Calu3 (cell line): ENCODE results near the gene CALU. TPM values are rescaled to one million over a fixed set of nuclear protein-coding genes. Genes with fewer than 3 reads are reported as not detected.

Experiments
- BruUV-seq: library from RNA; stranded (reverse); fragments of 400-500 nt; replicated peaks from 2 replicates; lab custom pipeline; 2021; lab: Mats Ljungman, UMichigan
- CTCF ChIA-PET: fragments of 300-600 bp; sonication (Branson Sonifier 250); formaldehyde crosslinking; loops from one replicate; lab custom pipeline; 2022; ENCODE audit warnings: antibody characterized with exemption; lab: Charles Lee
- DNase-seq: peaks from one replicate; pipeline ENCODE4 v3.0.0; 2022
- H3K27ac Mint-ChIP-seq: one replicate; pipeline ENCODE4 v1.8.0; 2022; ENCODE audit warnings: mixed read lengths; ENCODE audit not compliant: unreplicated experiment
- H3K27me3 Mint-ChIP-seq: one replicate; pipeline ENCODE4 v1.8.0; 2022; ENCODE audit warnings: mixed read lengths; ENCODE audit not compliant: unreplicated experiment
- H3K36me3 Mint-ChIP-seq: one replicate; pipeline ENCODE4 v1.8.0; 2022; ENCODE audit warnings: mild to moderate bottlenecking, moderate library complexity, mixed read lengths; ENCODE audit not compliant: insufficient read depth, unreplicated experiment
- H3K4me1 Mint-ChIP-seq: one replicate; pipeline ENCODE4 v1.8.0; 2022; ENCODE audit warnings: mild to moderate bottlenecking, low read depth, mixed read lengths; ENCODE audit not compliant: unreplicated experiment
- H3K4me3 Mint-ChIP-seq: one replicate; pipeline ENCODE4 v1.8.0; 2022; ENCODE audit warnings: mild to moderate bottlenecking, low read depth, moderate library complexity, mixed read lengths; ENCODE audit not compliant: unreplicated experiment
- H3K9me3 Mint-ChIP-seq: one replicate; pipeline ENCODE4 v1.8.0; 2022; ENCODE audit warnings: low read depth, mixed read lengths; ENCODE audit not compliant: unreplicated experiment
- CTCF ChIP-seq: fragments of 200-600 bp; IDR thresholded peaks from one replicate; pipeline ENCODE4 v1.8.0; 2022; ENCODE audit warnings: antibody characterized with exemption; ENCODE audit not compliant: unreplicated experiment
- intact Hi-C: fragments of 100-400 bp; cut with micrococcal nuclease; formaldehyde crosslinking; loops from one replicate; pipeline ENCODE4 v1.10.0; 2022; ENCODE audit not compliant: unreplicated experiment
- total RNA-seq: library from RNA; stranded (reverse); gene quantifications from 2 replicates; pipeline ENCODE4 v1.2.3, GENCODE V29; 2022

Gene CALU
- total RNA-seq, 1 experiment from 2014 or later = 154 TPM

DNA sequence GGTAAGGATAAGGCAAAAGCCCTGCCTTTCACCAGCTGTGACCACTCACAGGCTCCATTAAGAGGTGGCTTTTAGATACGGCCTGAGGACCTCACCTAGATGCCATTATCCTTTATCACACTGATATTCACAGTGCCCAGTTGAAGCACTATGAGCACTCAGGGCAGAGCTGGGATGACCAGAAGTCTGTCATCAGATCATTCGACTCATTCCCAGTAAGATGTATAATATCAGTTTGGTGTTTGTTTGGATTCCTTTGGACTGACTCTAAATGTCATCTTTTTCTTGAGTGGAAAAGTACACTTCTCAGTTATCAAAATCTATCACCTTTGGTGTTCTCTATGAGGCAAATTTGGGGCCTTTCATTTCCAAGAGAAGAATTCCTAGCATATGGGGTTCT, 71.3 kb downstream of the CALU start:
- H3K36me3 Mint-ChIP-seq = no peaks in the 10 kb centered on the region
- no TSS peak for BruUV-seq
- no peaks in the 10 kb centered on the region for H3K9me3 Mint-ChIP-seq
- intact Hi-C loops = no loop called here
- TF ChIP-seq CTCF = no peak
- H3K4me3 Mint-ChIP-seq = no peak overlapping the region
- peaks cover 5% of the 10 kb centered on the region for H3K4me1 Mint-ChIP-seq
- no peak for DNase-seq
- no peak overlapping the region for H3K27ac Mint-ChIP-seq
- CTCF ChIA-PET = no interaction called here
- peaks cover 54% of the 10 kb centered on the region for H3K27me3 Mint-ChIP-seq

DNA sequence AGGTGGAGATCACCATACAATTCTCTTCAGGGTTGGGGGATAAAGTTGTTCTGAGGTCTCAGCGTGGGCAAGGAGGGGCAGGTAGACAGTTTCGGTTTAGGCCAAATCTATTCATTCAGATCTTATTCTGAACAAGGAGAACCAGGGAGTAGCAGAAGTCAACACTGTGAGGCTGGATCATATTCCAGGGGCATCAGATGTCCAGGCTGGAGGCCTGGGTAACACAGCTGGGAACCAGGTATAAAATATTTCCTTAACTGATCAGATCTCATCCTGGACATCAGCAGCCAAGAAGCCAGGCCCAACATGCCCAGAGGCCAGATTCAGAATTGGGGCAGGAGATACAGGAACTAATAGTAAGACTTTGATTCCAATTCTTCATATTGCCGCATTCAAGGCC, 71.8 kb downstream of the CALU start:
- no peak for TF ChIP-seq CTCF
- peaks cover 6% of the 10 kb centered on the region for H3K4me1 Mint-ChIP-seq
- H3K4me3 Mint-ChIP-seq = no peak overlapping the region
- CTCF ChIA-PET = no interaction called here
- no TSS peak for BruUV-seq
- H3K27ac Mint-ChIP-seq = no peak overlapping the region
- no peaks in the 10 kb centered on the region for H3K9me3 Mint-ChIP-seq
- H3K27me3 Mint-ChIP-seq = peaks cover 54% of the 10 kb centered on the region
- intact Hi-C loops = no loop called here
- no peak for DNase-seq
- H3K36me3 Mint-ChIP-seq = no peaks in the 10 kb centered on the region

DNA sequence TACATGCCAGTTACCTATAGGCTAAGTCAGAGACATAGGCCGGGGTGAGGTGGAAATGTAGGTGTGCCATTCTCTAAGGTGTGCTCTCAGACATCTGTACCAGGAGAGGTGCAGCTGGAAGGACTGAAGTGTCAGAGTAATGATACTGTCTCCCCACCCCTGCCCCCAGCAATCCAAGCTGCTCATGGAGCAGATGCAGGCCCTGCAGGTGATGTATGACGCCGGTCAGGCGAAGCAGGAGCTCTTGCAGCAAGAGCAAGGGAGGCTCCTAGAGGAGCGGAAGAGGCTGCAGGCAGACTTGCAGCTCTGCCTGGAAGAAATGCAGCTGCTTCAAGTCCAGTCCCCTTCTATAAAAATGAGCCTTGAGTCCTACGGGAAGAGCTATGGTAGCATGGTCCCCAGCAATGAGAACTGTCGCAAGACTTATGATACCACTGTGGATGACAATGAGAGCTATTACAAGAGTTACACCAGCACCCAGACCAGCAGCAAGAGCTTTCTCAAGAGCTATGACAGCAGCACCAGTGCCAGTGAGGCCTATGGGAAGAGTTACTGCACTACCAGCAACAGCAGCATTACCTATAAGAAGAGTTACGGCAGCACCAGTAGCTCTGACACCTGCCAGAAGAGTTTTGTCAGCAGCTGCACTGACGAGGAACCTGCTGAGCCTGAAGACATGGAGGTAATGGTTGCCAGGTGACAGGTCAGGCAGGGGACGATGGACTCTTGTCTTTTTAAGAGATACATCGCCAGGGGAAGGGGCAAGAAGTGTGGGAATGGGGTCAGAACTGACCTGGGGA, 72.7 kb downstream of the CALU start:
- Mint-ChIP-seq H3K27ac (no peak overlapping the region), H3K36me3 (no peaks in the 10 kb centered on the region), H3K9me3 (no peaks in the 10 kb centered on the region), H3K4me1 (peaks cover 6% of the 10 kb centered on the region), H3K27me3 (peaks cover 49% of the 10 kb centered on the region), H3K4me3 (no peak overlapping the region)
- no peak for DNase-seq
- BruUV-seq = no TSS peak
- intact Hi-C loops = no loop called here
- CTCF ChIA-PET = interaction anchor here (1.0 to 1.1 kb wide), 2 partner anchors 15 to 75 kb away, joined by 3 to 4 read pairs; no protein-coding TSS in a partner anchor
- TF ChIP-seq CTCF = no peak

DNA sequence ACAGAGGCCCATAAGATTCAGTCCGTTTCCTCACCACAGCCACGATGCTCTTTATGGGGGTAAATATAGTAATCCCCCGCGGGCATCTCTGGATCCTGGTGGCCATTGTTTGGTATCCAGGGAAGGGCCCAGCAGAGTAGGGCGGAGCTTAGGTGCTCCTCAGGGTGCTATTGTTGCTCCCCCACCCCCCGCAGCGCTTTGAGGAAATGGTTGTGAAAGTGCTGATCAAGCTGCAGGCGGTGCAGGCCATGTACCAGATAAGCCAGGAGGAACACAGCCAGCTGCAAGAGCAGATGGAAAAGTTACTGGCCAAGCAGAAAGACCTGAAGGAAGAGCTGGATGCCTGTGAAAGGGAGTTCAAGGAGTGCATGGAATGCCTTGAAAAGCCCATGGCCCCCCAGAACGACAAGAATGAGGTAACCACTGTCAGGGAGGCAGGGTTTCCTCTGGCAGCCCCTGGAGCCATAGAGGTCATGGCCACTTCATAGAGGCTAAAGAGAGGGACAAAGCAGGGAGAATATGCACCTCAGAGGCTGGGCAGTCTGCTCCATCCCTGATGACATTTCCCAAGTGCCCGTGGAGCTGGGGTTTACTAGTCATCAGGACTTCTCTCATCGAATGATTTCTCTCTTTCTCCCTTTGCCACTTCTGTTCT, 73.5 kb downstream of the CALU start:
- BruUV-seq = no TSS peak
- no peak for TF ChIP-seq CTCF
- CTCF ChIA-PET = interaction anchor here (1.0 to 1.1 kb wide), 2 partner anchors 14 to 76 kb away, joined by 3 to 4 read pairs; no protein-coding TSS in a partner anchor
- peaks cover 6% of the 10 kb centered on the region for H3K4me1 Mint-ChIP-seq
- no peaks in the 10 kb centered on the region for H3K36me3 Mint-ChIP-seq
- H3K27me3 Mint-ChIP-seq = peaks cover 53% of the 10 kb centered on the region
- intact Hi-C loops = no loop called here
- no peak overlapping the region for H3K27ac Mint-ChIP-seq
- no peaks in the 10 kb centered on the region for H3K9me3 Mint-ChIP-seq
- no peak overlapping the region for H3K4me3 Mint-ChIP-seq
- no peak for DNase-seq
